ENCODE data around the gene CERS6.

The CERS6 gene

GRCh38 chr2:168801961-168802858 is 346.1 kb downstream of the CERS6 start, which contains the start of gene NOSTRIN:
NOSTRIN (plus strand) TSS chr2:168802637; CDS start chr2:168802647, 10 bp downstream.
- DNase-seq (ENCODE audit: low read depth): no peak

GRCh38 chr2:168802859-168803725 is 347.0 kb downstream of the CERS6 start:
- DNase-seq (ENCODE audit: low read depth): no peak

- no peak for DNase-seq (ENCODE audit: low read depth)
These were observed 348.1 kb downstream of the CERS6 start for GRCh38 chr2:168804214-168804613.

GRCh38 chr2:168805615-168806014 is 349.5 kb downstream of the CERS6 start:
- no peak for DNase-seq (ENCODE audit: low read depth)

GRCh38 chr2:168809537-168809936 is 353.5 kb downstream of the CERS6 start:
- DNase-seq (ENCODE audit: low read depth): no peak

- no peak for DNase-seq (ENCODE audit: low read depth)
These were observed 354.2 kb downstream of the CERS6 start for GRCh38 chr2:168810235-168810634.

GRCh38 chr2:168811696-168812095 is 355.6 kb downstream of the CERS6 start:
- DNase-seq (ENCODE audit: low read depth): no peak

GRCh38 chr2:168814046-168814445 is 358.0 kb downstream of the CERS6 start:
- no peak for DNase-seq (ENCODE audit: low read depth)

GRCh38 chr2:168814939-168815907 is 359.2 kb downstream of the CERS6 start:
- DNase-seq (ENCODE audit: low read depth): no peak

- no peak for DNase-seq (ENCODE audit: low read depth)
These were observed 360.3 kb downstream of the CERS6 start for GRCh38 chr2:168816369-168816768.

GRCh38 chr2:168819050-168819715 is 363.1 kb downstream of the CERS6 start:
- no peak for DNase-seq (ENCODE audit: low read depth)

GRCh38 chr2:168819829-168820489 is 363.9 kb downstream of the CERS6 start:
- no peak for DNase-seq (ENCODE audit: low read depth)

- DNase-seq (ENCODE audit: low read depth): no peak
These were observed 365.5 kb downstream of the CERS6 start for GRCh38 chr2:168821577-168821976.

GRCh38 chr2:168821992-168822391 is 365.9 kb downstream of the CERS6 start:
- DNase-seq (ENCODE audit: low read depth): no peak

Data from T follicular helper cell (primary cell).